K562 (cell line): ENCODE measurements around the gene MSN. TPM values are rescaled to one million over a fixed set of nuclear protein-coding genes. Genes with fewer than 3 reads are reported as not detected.

Experiments
- AFF4 ChIP-seq: sonication (generic); formaldehyde crosslinking; IDR thresholded peaks from 2 replicates; pipeline ENCODE4 v1.8.0; 2023; ENCODE audit warnings: mild to moderate bottlenecking, missing genetic modification reagents
- CBFA2T3 ChIP-seq: fragments of 450-650 bp; IDR thresholded peaks from 2 replicates; pipeline ENCODE4 v1.6.1; 2017
- COPS2 ChIP-seq: fragments of 450-650 bp; conservative IDR thresholded peaks from 2 replicates; pipeline ENCODE4 v1.6.1; 2016; ENCODE audit warnings: mild to moderate bottlenecking, moderate library complexity
- ESRRA ChIP-seq: fragments of 450-650 bp; IDR thresholded peaks from 2 replicates; pipeline ENCODE4 v1.6.1; 2014; ENCODE audit warnings: low read depth, mild to moderate bottlenecking, moderate library complexity, borderline replicate concordance
- ETV1 ChIP-seq: fragments of 450-650 bp; conservative IDR thresholded peaks from 2 replicates; pipeline ENCODE4 v1.6.1; 2016; ENCODE audit warnings: missing genetic modification characterization, control low read depth, low read depth, missing compliant biosample characterization
- FOSL1 ChIP-seq: fragments of 200-800 bp; sonication (Bioruptor generic); conservative IDR thresholded peaks from 2 replicates; pipeline ENCODE4 v1.6.1; 2016; ENCODE audit warnings: missing genetic modification characterization, missing compliant biosample characterization
- GABPA ChIP-seq: fragments of 200-800 bp; sonication (Bioruptor generic); conservative IDR thresholded peaks from 2 replicates; pipeline ENCODE4 v1.6.1; 2016; ENCODE audit warnings: low read depth, missing genetic modification characterization, missing compliant biosample characterization
- GTF2A2 ChIP-seq: IDR thresholded peaks from 2 replicates; pipeline ENCODE4 v1.6.1; 2016; ENCODE audit warnings: mild to moderate bottlenecking, missing genetic modification characterization, missing compliant biosample characterization
- IFI16 ChIP-seq: fragments of 250-450 bp; sonication (Bioruptor Pico); IDR thresholded peaks from 2 replicates; pipeline ENCODE4 v2.1.2; 2022; ENCODE audit warnings: mild to moderate bottlenecking, inconsistent platforms
- L3MBTL2 ChIP-seq: fragments of 450-650 bp; IDR thresholded peaks from 2 replicates; pipeline ENCODE4 v1.6.1; 2016; ENCODE audit warnings: mild to moderate bottlenecking, moderate library complexity
- MAFK ChIP-seq: IDR thresholded peaks from 2 replicates; pipeline ENCODE4 v1.6.1; 2011; ENCODE audit warnings: low read length, improper control_type of control experiment
- MCM5 ChIP-seq: fragments of 450-650 bp; IDR thresholded peaks from 2 replicates; pipeline ENCODE4 v1.6.1; 2016; ENCODE audit warnings: low read depth
- MYC ChIP-seq, 2 experiments: fragments of 250-450 bp in 1 of 2; sonication (Bioruptor Pico) in 1 of 2; IDR thresholded peaks; 2 replicates each; pipeline versions ENCODE4 v1.5.1 to v1.6.1; 2012 to 2021; ENCODE audit warnings: low read depth in 2 of 2, borderline replicate concordance in 1 of 2, improper control_type of control experiment in 1 of 2, low read length in 1 of 2, mild to moderate bottlenecking in 1 of 2, moderate library complexity in 1 of 2
- PBX2 ChIP-seq, 2 experiments: IDR thresholded peaks in 1 of 2; conservative IDR thresholded peaks in 1 of 2; 2 replicates each; pipeline ENCODE4 v1.6.1; 2016; ENCODE audit warnings: low read depth in 2 of 2, mild to moderate bottlenecking in 1 of 2, missing compliant biosample characterization in 1 of 2, missing genetic modification characterization in 1 of 2, moderate library complexity in 1 of 2
- PHF21A ChIP-seq: fragments of 450-650 bp; IDR thresholded peaks from 2 replicates; pipeline ENCODE4 v1.6.1; 2017; ENCODE audit warnings: low read depth, borderline replicate concordance
- SAFB ChIP-seq: fragments of 200-400 bp; formaldehyde crosslinking; IDR thresholded peaks from 2 replicates; pipeline ENCODE4 v1.6.1; 2017; ENCODE audit warnings: low read depth, low read length, borderline replicate concordance
- SETDB1 ChIP-seq: IDR thresholded peaks from one replicate; pipeline ENCODE4 v1.6.1; 2012; ENCODE audit warnings: low read length, control low read depth, inconsistent platforms
- SIX5 ChIP-seq, 2 experiments: IDR thresholded peaks; 2 replicates each; pipeline ENCODE4 v1.6.1; 2011; ENCODE audit warnings: low read length in 2 of 2, borderline replicate concordance in 1 of 2, low read depth in 1 of 2, mild to moderate bottlenecking in 1 of 2, moderate library complexity in 1 of 2; ENCODE audit not compliant: insufficient read depth in 1 of 2
- SMARCA5 ChIP-seq: fragments of 450-650 bp; IDR thresholded peaks from 2 replicates; pipeline ENCODE4 v1.6.1; 2016
- TCF3 ChIP-seq: sonication (generic); formaldehyde crosslinking; IDR thresholded peaks from 2 replicates; pipeline ENCODE4 v1.4.0; 2020; ENCODE audit warnings: mild to moderate bottlenecking, missing genetic modification reagents
- ZC3H8 ChIP-seq: fragments of 450-650 bp; IDR thresholded peaks from 2 replicates; pipeline ENCODE4 v1.6.1; 2017
- ZKSCAN1 ChIP-seq: fragments of 150-350 bp; IDR thresholded peaks from 2 replicates; pipeline ENCODE4 v1.6.1; 2016; ENCODE audit warnings: low read depth, low read length
- ZNF511 ChIP-seq: sonication (generic); formaldehyde crosslinking; IDR thresholded peaks from 2 replicates; pipeline ENCODE4 v1.8.0; 2022; ENCODE audit warnings: mild to moderate bottlenecking, missing genetic modification reagents
- ZNF644 ChIP-seq: fragments of 200-800 bp; sonication (Bioruptor generic); IDR thresholded peaks from 2 replicates; pipeline ENCODE4 v1.6.1; 2016; ENCODE audit warnings: low read depth, missing genetic modification characterization, missing compliant biosample characterization
- polyA plus RNA-seq, 8 experiments: library from polyadenylated mRNA; depleted of rRNA in 4 of 8; stranded (reverse) in 5 of 8; unstranded in 3 of 8; fragments of >200 nt; fragmentation: Nextera tagmentation in 2 of 8; fragmentation: Illumina TruSeq in 1 of 8; extraction: Ambion mirVana in 2 of 8; extraction: Trizol in 1 of 8; gene quantifications; 2 replicates each; pipeline versions ENCODE4 v1.2.1 to v1.2.3, GENCODE V29; 2011 to 2014; ENCODE audit warnings: inconsistent platforms in 1 of 8, missing spikeins in 1 of 8
- total RNA-seq, 7 experiments: library from RNA; depleted of rRNA in 6 of 7; stranded (reverse); fragments of >200 nt in 6 of 7; fragmentation: Illumina TruSeq in 2 of 7; extraction: Trizol in 2 of 7; gene quantifications; 2 replicates each; pipeline versions ENCODE4 v1.2.1 to v1.2.3, GENCODE V29; 2011 to 2021; ENCODE audit warnings: low replicate concordance in 1 of 7

The MSN gene
- total and polyA plus RNA-seq, 9 of the 15 experiments (the other 6 are each of a cell fraction or from before 2014, with no cell fraction given) = 128 to 486 (median 237) TPM

GRCh38 chrX:65696613-65697012 is 29.2 kb downstream of the MSN start (continued):
- TF ChIP-seq SMARCA5 = no peak
- TF ChIP-seq ZNF511 (CRISPR knock-in tag) = no peak
- peak; percentile 41; the same call in 1 of the 2 replicates for TF ChIP-seq TCF3 (CRISPR knock-in tag)
- peak; percentile 52; the same call in 1 of the 2 replicates for TF ChIP-seq CBFA2T3
- TF ChIP-seq GTF2A2 (tag) = no peak
- TF ChIP-seq MYC (IDR thresholded peaks at IDR 0.05; ENCODE audit: low read depth, low read length) = 0 out of 2 replicates have a peak, but pooled peaks have one; percentile 23
- no peak for TF ChIP-seq MYC (CRISPR knock-in tag; IDR thresholded peaks at IDR 0.05; ENCODE audit: borderline replicate concordance, low read depth)
- no peak for TF ChIP-seq L3MBTL2
- no peak for TF ChIP-seq ESRRA
- TF ChIP-seq ZC3H8 = no peak
- no peak for TF ChIP-seq ZKSCAN1
- no peak for TF ChIP-seq PHF21A
- no peak for TF ChIP-seq AFF4
- no peak for TF ChIP-seq MAFK
- no peak for TF ChIP-seq ZNF644 (tag)
- TF ChIP-seq SIX5 (IDR thresholded peaks at IDR 0.05; ENCODE audit: borderline replicate concordance in 1 of 2, insufficient read depth in 1 of 2, low read depth in 1 of 2, low read length in 2 of 2) = no peak
- TF ChIP-seq SAFB = no peak
- TF ChIP-seq SETDB1 = no peak
- TF ChIP-seq COPS2 = no peak
- TF ChIP-seq ETV1 (tag) = no peak
- TF ChIP-seq GABPA (tag) = no peak
- TF ChIP-seq PBX2 (CRISPR knock-in tag; IDR thresholded peaks at IDR 0.05; ENCODE audit: low read depth) = no peak
- no peak for TF ChIP-seq PBX2 (tag; conservative IDR thresholded peaks at IDR 0.05; ENCODE audit: low read depth)
- TF ChIP-seq MCM5 = no peak
- TF ChIP-seq IFI16 (CRISPR knock-in tag) = no peak
- TF ChIP-seq FOSL1 (tag) = no peak
